ENCODE data around the gene SLC16A1. TPM values are rescaled to one million over a fixed set of nuclear protein-coding genes. Genes with fewer than 3 reads are reported as not detected.

SLC16A1 gene
- total and polyA plus RNA-seq, 10 of the 15 experiments (the other 5 are each of a cell fraction or from before 2014, with no cell fraction given), result 39.0 to 106 (median 65.8) TPM

GRCh38 chr1:112911506-112912220, 44.3 kb downstream of the SLC16A1 start:
- Histone ChIP-seq H3K4me1 (ENCODE audit: control insufficient read depth, insufficient read depth, low read length) (no peaks in the 10 kb centered on the region), H4K20me1 (ENCODE audit: control insufficient read depth, insufficient read depth) (no peaks in the 10 kb centered on the region), H2AFZ (ENCODE audit: control insufficient read depth, low read depth, low read length) (no peak overlapping the region), H3K27me3 (replicated peaks in 1 of 2; ENCODE audit: control insufficient read depth in 2 of 2, insufficient read depth in 2 of 2, low read length in 1 of 2) (no peaks in the 10 kb centered on the region), H3K4me3 (no peak overlapping the region), H3K27ac (ENCODE audit: control insufficient read depth, insufficient read depth) (no peak overlapping the region), H3K79me2 (ENCODE audit: control insufficient read depth, insufficient read depth, low read length) (no peaks in the 10 kb centered on the region), H3K9me3 (replicated peaks; ENCODE audit: control insufficient read depth, insufficient read depth, low read length) (no peaks in the 10 kb centered on the region), H3K4me2 (ENCODE audit: control insufficient read depth, insufficient read depth) (no peak overlapping the region), H3K9ac (ENCODE audit: control insufficient read depth, insufficient read depth, low read length) (no peak overlapping the region), H3K36me3 (ENCODE audit: control insufficient read depth in 2 of 2, insufficient read depth in 2 of 2, low read length in 1 of 2) (peaks cover 2 to 7% of the 10 kb centered on the region in 2 experiments; a peak in 3 of 4 replicates)
- in situ Hi-C loops (cut with MboI), result no loop called here
- CTCF ChIA-PET, result interaction anchor here (0.6 to 1.5 kb wide), 3 partner anchors 131 to 161 kb away, joined by 3 to 6 read pairs (median 5); partner anchors contain the start of gene LRIG2
- FAIRE-seq (no peak), ATAC-seq (no peak), DNase-seq (ENCODE audit: low read depth, low spot score) (no peak)
- SMC1A ChIA-PET (ENCODE audit: uncharacterized antibody, unreplicated experiment), result no interaction called here
- 86% methylated on average over 5 of the region's 5 CpGs for WGBS (ENCODE audit: insufficient coverage, insufficient replicate concordance, low lambda C conversion rate, missing lambda C conversion rate)
- RAD21 ChIA-PET (ENCODE audit: unreplicated experiment), result interaction anchor here (1.7 kb wide), 1 partner anchor 44 kb away, joined by 4 read pairs; the partner anchor contains the start of gene SLC16A1
- no peak for TF ChIP-seq ELK1 (IDR thresholded peaks at IDR 0.05; ENCODE audit: low read depth, low read length)
- TF ChIP-seq ATF2 (IDR thresholded peaks at IDR 0.05; ENCODE audit: low read length), result no peak
- TF ChIP-seq FOXK2 (IDR thresholded peaks at IDR 0.05), result no peak
- no peak for TF ChIP-seq NR2C2 (IDR thresholded peaks at IDR 0.05; ENCODE audit: borderline replicate concordance, control insufficient read depth, insufficient read length, low read depth)
- no peak for TF ChIP-seq CUX1 (IDR thresholded peaks at IDR 0.05; ENCODE audit: insufficient replicate concordance, low read depth, low read length)
- TF ChIP-seq TBL1XR1 (IDR thresholded peaks at IDR 0.05; ENCODE audit: low read depth, low read length), result no peak
- no peak for TF ChIP-seq ZZZ3 (IDR thresholded peaks at IDR 0.05; ENCODE audit: control insufficient read depth, insufficient read length, low read depth)
- no peak for TF ChIP-seq IKZF2 (IDR thresholded peaks at IDR 0.05)
- no TSS peak for BruUV-seq (replicated peaks)
- intact Hi-C loops (cut with micrococcal nuclease; ENCODE audit: unreplicated experiment), result no loop called here
- POLR2A ChIA-PET, result no interaction called here
